ENCODE measurements around the gene ANKRD36.
"Not testable (repeated sequence)": the region's sequence is repeated elsewhere in the genome, so short reads cannot be mapped to it uniquely, and the experiment has no call there.

DNA sequence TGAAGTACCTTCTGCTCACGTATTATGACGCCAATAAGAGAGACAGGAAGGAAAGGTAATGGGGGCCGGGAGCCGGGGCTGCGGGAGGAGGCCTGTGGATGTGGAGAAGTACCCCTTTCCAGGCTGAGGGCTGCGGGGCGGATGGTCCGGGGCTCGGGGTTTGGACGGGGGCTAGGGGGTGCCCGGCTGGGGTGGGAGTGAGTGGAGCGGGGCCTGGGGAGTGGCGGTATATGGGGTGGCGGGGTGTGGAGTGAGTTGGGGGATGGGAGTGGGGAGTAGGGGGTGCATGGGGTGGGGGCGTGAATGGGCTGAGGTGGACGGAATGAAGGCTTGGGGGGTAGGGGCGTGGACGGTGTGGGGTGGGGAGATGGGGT lies 916 bp downstream of the ANKRD36 start:
- TF ChIP-seq EZH2phosphoT487 (IDR thresholded peaks at IDR 0.05; ENCODE audit: unreplicated experiment); CTCF (conservative IDR thresholded peaks at IDR 0.05; ENCODE audit: low read depth in 2 of 2); POLR2AphosphoS5 (IDR thresholded peaks at IDR 0.05; ENCODE audit: low read depth); ZNF331 (CRISPR knock-in tag; IDR thresholded peaks at IDR 0.05; ENCODE audit: low read depth); EZH2 (IDR thresholded peaks at IDR 0.05; ENCODE audit: low read depth, unreplicated experiment); CREB1 (CRISPR knock-in tag; IDR thresholded peaks at IDR 0.05; ENCODE audit: low read depth): not testable (repeated sequence)
- TF ChIP-seq, protein P1, sequence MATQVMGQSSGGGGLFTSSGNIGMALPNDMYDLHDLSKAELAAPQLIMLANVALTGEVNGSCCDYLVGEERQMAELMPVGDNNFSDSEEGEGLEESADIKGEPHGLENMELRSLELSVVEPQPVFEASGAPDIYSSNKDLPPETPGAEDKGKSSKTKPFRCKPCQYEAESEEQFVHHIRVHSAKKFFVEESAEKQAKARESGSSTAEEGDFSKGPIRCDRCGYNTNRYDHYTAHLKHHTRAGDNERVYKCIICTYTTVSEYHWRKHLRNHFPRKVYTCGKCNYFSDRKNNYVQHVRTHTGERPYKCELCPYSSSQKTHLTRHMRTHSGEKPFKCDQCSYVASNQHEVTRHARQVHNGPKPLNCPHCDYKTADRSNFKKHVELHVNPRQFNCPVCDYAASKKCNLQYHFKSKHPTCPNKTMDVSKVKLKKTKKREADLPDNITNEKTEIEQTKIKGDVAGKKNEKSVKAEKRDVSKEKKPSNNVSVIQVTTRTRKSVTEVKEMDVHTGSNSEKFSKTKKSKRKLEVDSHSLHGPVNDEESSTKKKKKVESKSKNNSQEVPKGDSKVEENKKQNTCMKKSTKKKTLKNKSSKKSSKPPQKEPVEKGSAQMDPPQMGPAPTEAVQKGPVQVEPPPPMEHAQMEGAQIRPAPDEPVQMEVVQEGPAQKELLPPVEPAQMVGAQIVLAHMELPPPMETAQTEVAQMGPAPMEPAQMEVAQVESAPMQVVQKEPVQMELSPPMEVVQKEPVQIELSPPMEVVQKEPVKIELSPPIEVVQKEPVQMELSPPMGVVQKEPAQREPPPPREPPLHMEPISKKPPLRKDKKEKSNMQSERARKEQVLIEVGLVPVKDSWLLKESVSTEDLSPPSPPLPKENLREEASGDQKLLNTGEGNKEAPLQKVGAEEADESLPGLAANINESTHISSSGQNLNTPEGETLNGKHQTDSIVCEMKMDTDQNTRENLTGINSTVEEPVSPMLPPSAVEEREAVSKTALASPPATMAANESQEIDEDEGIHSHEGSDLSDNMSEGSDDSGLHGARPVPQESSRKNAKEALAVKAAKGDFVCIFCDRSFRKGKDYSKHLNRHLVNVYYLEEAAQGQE (IDR thresholded peaks at IDR 0.05; ENCODE audit: unreplicated experiment), result not testable (repeated sequence)
